ENCODE data around the gene PTPRN2.

DNA sequence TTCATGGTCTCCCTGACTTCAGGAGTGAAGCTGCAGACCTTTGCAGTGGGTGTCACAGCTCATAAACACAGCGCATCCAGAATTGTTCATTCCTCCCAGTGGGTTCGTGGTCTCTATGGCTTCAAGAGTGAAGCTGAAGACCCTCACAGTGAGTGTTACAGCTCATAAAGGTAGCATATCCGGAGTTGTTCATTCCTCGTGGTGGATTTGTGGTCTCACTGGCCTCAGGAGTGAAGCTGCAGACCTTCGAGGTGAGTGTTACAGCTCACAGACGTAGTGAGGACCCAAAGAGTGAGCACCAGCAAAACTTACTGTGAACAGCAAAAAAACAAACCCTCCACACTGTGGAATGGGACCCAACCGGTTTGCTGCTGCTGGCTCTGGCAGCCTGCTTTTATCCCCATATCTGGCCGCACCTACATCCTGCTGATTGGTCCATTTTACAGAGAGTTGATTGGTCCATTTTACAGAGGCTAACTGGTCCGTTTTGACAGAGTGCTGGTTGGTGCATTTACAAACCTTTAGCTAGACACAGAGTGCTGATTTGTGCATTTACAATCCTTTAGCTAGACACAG is 308.8 kb downstream of the PTPRN2 start:
- TF ChIP-seq, protein P1, sequence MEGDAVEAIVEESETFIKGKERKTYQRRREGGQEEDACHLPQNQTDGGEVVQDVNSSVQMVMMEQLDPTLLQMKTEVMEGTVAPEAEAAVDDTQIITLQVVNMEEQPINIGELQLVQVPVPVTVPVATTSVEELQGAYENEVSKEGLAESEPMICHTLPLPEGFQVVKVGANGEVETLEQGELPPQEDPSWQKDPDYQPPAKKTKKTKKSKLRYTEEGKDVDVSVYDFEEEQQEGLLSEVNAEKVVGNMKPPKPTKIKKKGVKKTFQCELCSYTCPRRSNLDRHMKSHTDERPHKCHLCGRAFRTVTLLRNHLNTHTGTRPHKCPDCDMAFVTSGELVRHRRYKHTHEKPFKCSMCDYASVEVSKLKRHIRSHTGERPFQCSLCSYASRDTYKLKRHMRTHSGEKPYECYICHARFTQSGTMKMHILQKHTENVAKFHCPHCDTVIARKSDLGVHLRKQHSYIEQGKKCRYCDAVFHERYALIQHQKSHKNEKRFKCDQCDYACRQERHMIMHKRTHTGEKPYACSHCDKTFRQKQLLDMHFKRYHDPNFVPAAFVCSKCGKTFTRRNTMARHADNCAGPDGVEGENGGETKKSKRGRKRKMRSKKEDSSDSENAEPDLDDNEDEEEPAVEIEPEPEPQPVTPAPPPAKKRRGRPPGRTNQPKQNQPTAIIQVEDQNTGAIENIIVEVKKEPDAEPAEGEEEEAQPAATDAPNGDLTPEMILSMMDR (IDR thresholded peaks at IDR 0.05 in 2 of 3, conservative IDR thresholded peaks at IDR 0.05 in 1 of 3; ENCODE audit: borderline replicate concordance in 1 of 3, insufficient read depth in 1 of 3, low read depth in 2 of 3, low read length in 2 of 3), result no peak
- TF ChIP-seq EZH2 (IDR thresholded peaks at IDR 0.05) (no peak), CBX3 (IDR thresholded peaks at IDR 0.05; ENCODE audit: low read depth) (no peak), FOSL1 (IDR thresholded peaks at IDR 0.05; ENCODE audit: low read depth) (no peak), POLR2AphosphoS5 (IDR thresholded peaks at IDR 0.05; ENCODE audit: low read depth, low read length) (no peak), YY1 (IDR thresholded peaks at IDR 0.05; ENCODE audit: extremely low read depth, insufficient replicate concordance, low read depth, low read length) (no peak), SRF (IDR thresholded peaks at IDR 0.05; ENCODE audit: low read depth) (no peak), EGR1 (IDR thresholded peaks at IDR 0.05; ENCODE audit: low read depth) (no peak), POLR2A (IDR thresholded peaks at IDR 0.05; ENCODE audit: borderline replicate concordance, extremely low read depth, insufficient read depth, insufficient read length) (no peak), RAD21 (IDR thresholded peaks at IDR 0.05; ENCODE audit: low read depth) (no peak)
